Stimulated activated CD4-positive, alpha-beta T cell treated with anti-CD3 and anti-CD28 coated beads, TNF-alpha, amount 100 ng/mL, for 48 hours (primary cell): Measurements from ENCODE around the gene IGF2BP3.
"Not testable (repeated sequence)": the region's sequence is repeated elsewhere in the genome, so short reads cannot be mapped to it uniquely, and the experiment has no call there.

Experiments used
- DNase-seq, 3 donors: peaks; one replicate each; pipeline ENCODE4 v3.0.0-alpha.2; 2020; ENCODE audit warnings: low read depth in 3 of 3

IGF2BP3 gene

DNA sequence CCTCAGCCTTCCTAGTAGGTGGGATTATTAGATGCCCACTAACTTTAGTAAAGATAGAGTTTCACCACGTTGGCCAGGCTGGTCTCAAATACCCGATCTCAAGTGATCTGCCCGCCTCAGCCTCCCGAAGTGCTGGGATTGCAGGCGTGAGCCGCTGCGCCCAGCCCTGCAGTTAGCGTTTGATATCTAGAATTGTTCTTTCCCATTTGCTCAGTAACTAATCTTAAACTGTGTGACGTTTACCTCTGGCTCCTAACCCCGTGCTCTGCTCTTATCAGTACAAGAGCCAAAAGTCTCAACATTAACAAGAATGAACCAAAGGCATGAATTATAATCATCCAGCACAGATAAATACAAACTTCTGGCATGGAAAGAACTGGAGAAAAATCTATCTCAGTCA is 47.4 kb downstream of the IGF2BP3 start:
- DNase-seq, result no peak

DNA sequence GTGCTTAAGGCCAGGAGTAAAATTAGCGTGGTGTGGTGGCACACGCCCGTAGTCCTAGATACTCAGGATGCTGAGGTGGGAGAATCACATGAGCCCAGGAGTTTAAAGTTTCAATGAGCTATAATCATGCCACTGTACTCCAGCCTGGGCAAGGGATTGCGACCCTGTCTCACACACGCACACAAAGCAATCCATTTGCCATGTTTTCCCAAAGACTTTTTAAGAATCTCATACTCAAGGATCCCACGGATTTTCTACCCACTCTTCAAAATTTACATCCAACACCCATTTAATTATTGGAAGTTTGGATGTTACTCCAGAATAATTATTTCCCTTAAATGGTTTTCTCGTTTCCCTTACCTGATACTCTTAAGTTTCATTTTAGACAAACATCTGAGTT is 47.9 kb downstream of the IGF2BP3 start:
- no peak for DNase-seq

DNA sequence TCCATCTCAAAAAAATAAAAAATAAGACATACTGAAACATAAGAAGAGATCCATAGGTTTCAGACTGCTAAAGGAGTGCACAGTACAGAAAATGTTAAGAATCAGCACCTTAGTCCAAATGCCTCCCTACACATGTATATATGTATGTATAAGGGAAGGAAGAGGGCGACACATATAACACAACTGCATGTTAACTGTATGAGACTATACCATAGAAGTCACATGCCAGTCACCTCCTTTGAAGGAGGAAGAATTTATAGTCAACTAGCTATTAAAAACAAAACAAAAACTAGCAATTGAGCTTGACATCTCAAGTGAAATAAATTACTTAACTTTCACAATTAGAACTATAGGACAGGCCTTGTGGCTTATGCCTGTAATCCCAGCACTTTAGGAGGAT is 50.4 kb downstream of the IGF2BP3 start:
- no peak for DNase-seq

DNA sequence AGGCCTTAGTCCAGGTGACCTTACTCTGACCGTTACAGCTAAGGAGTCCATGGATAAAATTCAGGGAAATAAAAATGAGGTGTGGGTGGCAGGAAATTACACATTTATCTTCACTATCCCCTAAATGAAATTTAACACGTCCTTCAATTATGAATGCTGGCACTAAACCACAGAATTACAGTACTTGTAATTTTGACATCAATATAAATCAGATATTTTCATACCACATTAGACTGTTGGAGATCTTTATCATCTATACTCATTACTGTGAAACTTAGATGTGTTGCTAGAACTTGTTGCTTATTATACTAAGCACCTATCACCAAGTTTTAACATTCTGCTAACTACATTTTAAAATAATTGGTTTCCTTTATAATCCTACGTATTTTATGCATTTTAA is 51.1 kb downstream of the IGF2BP3 start:
- DNase-seq, result no peak

- no peak for DNase-seq
These were observed 52.2 kb downstream of the IGF2BP3 start for GRCh38 chr7:23418046-23418445.

GRCh38 chr7:23415198-23415597 is 55.1 kb downstream of the IGF2BP3 start:
- DNase-seq, result no peak

DNA sequence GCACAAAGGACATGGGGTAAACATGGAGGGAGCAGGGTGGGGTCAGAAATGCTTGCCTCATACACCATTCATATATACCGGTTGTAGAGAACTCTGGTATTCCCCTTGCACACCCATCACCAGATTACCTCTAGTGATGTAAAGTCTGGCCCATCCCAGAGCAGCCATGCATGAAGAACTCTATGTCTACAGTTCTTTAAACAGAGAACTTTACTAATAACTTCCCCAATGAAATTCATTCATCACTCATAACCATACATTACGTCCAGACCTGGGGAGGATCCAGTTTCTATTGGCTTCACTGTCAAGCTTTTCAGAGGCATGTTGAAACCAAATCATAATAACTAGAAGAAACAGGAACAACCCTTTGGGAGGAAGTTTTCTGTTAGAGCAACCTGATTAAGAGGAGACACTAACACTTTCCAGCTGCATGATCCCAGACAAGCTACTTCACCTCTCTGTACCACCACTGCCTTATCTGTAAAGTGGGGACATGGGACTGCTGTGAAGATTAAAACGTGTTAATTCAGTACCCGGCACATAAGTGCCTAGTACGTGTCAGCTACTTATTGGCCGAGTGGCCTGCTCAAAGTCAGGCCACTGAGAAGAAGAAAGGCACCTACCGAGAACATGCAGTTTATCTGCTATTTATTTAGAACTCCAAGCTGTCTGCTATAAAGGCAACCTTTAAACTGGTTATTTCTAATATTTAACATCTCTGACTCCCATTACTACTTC is 59.7 kb downstream of the IGF2BP3 start:
- no peak for DNase-seq

- not testable (repeated sequence) for DNase-seq
These were observed 63.7 kb downstream of the IGF2BP3 start for GRCh38 chr7:23406564-23406963.

DNA sequence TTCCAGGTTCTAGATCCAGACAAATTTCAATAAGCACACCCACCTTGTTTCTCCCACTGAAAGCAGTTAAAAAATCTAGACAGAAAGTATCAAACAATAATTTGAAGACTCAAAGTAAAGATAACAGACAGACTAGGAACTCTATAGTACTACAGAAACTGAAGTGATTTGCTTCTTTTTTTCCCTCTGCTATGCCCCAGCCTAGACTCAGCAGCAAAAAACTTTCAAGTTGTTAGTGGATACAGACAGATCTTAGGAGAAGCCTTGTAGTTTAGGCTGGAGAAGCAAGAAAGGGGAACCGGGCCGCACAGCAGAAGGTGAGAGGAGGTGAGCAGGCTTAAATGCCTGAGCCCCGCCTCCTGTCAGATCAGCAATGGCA is 65.1 kb downstream of the IGF2BP3 start:
- DNase-seq, result no peak

DNA sequence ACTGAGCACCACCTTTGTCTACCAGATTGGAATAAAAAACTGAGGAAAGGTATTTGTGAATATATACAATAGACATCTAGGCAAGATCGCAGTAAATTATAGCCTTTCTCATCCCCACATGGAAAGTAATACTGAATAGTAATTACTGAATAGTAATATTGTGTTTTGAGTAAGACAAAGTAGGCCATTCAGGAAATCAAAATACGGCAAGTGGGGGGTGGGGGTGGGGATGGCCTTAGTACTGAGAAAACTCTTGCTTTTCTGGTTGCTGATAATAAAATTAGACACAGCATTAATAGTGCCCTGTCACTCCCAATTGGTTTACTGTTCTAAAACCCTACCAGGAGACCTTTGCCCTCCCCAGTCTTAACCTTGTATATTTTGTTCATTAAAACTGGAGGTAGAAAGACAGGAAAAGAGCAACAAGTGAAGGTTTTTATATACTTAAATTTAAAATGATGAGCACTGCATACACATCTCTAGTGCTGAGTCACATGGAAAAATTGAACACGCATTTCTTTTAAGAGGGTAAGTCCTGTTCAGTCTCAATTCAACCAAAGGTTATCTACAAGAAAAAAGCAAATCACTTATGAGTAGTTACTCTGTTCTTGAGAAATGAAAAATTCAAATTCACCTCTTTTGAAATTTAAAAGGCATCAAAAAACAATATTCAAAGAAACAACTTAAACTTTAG is 65.6 kb downstream of the IGF2BP3 start:
- DNase-seq, result peak in 1 of 3 donors; percentile 7

DNA sequence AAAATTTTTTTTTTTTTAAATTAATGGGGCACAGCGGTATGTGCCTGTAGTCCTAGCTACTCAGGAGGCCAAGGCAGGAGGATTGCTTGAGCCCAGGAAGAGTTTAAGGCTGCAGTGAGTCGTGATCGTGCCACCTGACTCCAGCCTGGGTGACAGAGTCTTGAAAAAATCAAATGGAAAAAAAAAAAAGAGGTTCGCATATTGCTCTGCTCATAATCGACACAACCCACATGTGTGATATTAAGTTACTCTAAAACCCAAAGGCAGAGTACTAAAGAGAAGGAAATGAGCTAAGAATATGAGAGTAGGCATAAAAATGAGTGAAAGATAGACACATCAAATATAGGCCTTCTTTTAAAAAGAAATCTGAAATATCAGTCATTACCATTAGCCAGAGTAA is 66.3 kb downstream of the IGF2BP3 start:
- DNase-seq, result peak in 1 of 3 donors; percentile 8

GRCh38 chr7:23398090-23398489 is 72.2 kb downstream of the IGF2BP3 start:
- not testable (repeated sequence) for DNase-seq

DNA sequence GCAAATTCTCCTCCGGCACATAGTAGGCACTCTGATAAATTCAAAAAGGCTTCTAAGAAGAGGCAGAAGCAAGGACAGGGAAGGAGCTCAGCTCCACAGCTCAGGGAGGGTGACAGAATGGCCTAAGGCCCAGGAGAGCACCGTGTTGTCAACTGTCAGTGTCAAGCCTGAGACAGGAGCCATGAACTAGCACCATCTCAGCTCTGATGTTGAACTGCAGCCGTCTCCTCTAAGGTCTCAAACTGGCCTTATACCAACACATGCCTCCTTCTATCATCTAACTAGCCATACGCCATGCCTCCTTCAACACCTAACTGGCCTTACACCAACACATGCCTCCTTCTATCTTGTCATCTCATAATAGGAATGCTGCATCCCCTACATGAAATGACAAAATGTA is 73.0 kb downstream of the IGF2BP3 start:
- no peak for DNase-seq

- DNase-seq, result no peak
These were observed 73.9 kb downstream of the IGF2BP3 start for GRCh38 chr7:23396222-23397015.

DNA sequence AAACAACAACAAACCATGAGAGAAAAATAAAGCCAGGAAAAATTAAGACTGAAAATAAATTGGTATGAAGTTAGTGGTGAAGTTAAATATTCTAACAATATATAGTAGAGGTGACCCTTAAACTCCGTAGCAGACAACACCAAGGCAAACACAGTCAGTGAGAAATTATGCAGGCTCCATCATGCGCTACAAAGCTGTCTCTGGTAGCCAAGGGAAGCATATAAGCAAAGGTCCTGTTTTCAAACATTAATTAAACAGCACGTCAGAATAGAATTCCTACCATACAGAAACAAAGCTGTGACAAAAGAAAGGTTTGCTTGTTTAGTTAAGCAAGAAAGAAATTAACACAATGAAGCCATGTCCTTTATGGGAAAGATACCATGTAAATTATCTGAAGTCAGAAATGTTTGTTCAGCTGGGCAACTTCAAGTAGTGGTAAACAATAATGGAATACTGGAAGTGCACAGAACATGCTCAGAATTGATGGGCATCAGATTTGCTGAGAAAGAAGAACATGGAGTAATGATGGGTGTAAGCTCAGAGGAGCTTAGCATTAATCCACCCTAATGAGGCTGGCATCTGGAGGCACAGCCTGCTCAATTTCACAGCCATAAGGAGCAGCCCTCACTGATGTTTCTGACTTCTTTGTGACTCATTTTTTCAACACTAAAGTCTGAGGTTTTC is 75.7 kb downstream of the IGF2BP3 start:
- DNase-seq, result no peak

GRCh38 chr7:23393636-23394035 is 76.7 kb downstream of the IGF2BP3 start:
- DNase-seq, result no peak

DNA sequence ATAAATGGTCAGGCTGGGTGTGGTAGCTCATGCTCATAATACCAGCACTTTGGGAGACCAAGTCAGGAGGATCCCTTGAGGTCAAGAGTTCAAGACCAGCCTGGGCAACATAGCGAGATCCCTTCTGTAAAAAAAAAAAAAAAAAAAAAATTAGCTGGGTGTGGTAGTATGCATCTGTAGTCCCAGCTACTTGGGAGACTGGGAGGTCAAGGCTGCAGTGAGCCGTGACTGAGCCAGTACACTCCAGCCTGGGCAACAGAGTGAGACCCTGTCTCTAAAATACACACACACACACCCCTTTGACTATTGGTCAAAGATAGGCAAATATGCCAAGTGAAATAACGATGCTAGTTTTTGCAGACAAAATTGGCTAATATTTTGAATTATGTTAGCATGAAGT is 80.6 kb downstream of the IGF2BP3 start:
- DNase-seq, result no peak

DNA sequence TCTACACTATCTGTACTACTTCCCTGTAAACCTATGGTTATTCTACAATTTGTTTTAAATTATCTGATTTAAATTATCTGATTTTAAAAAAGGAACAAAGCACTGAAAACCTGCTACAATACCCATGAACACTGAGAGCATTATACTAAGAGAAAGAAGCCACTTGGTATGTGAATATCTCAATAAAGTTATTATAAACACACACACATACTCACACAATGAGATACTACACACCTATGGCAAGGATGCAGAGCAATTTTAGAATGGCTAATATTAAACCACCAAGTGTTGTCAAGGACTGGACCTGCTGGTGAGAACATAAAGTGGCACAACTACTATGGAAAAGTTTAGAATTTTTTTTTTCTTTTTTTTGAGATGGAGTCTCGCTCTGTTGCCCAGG is 82.7 kb downstream of the IGF2BP3 start:
- no peak for DNase-seq

GRCh38 chr7:23385140-23385539 is 85.2 kb downstream of the IGF2BP3 start:
- no peak for DNase-seq

- DNase-seq, result no peak
These were observed 87.1 kb downstream of the IGF2BP3 start for GRCh38 chr7:23383225-23383624.

DNA sequence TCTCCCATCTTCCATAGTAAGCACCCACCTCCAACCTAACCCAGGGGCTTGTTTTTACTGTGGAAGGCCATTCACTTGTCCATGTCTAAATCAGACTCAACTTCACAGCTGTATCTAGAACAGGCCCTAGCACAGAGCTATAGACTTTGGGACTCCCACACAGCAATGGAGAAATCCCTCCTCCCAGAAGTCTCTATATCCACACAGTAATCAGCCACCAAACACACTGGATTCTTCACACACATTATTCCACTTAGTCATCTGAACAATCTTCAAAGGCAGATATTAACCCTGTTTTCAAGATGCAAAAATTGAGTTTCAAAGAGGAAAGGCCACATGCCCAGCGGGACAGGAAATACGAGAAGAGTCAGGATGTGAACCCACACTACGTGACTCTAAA is 89.3 kb downstream of the IGF2BP3 start:
- DNase-seq, result no peak

DNA sequence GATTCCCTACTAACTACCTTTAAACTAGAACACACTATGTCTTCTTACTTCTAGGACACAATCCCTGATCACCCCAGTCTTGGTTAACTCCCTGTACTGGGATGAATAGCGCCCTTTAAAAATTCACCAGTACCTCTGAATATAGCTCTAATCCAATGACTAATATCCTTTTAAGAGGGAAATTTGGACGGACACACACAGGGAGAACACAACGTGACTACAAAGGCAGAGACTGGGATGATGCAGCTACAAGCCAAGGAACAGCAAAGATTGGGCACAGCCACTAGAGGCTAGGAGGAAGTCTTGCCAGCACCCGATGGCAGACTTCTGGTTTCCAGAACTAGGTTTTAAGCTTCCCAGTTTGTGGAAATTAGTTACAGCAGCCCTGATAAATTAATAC is 89.7 kb downstream of the IGF2BP3 start:
- DNase-seq, result no peak
